Measurements from ENCODE around the gene PDE10A.
A peak's percentile ranks its signal among the peaks of the same experiment; 100 is the strongest.

The PDE10A gene

DNA sequence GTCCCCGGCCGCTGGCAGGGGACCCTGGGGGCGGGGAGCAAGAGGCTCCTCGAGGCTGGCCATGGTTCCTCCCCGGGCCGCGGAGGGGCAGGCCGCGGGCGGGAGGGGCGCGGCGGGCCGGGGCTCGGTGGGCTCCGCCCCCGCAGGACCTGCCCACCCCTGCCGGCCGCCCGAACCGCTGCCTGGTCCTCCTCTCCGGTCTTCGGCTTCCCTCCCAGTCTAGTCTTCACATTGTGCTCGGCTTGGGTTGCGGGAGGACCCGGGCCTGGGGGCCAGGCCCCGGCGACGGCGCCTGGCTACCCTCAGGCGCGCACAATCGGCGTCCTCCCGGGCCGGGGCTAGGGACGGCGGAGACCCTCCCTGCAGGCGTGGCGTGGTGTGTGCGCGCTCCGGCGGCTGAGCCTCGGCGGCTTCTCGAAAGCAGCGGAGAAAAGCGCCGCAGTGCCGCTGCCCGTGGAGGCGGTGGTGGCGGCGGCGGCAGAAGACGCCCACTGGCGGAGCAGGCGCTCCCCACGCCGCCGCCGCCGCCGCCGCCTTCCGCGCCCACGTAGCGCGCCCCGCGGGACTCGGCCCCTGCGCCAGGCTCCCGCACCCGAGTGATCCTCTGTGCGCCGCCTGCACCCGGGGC, at the start of gene PDE10A:
Gene PDE10A, minus strand, starts transcription at position 493 of the 628 bp plus-strand sequence. Its CDS starts 430 bp downstream, at position 63.
- peak; percentile 87 for DNase-seq

DNA sequence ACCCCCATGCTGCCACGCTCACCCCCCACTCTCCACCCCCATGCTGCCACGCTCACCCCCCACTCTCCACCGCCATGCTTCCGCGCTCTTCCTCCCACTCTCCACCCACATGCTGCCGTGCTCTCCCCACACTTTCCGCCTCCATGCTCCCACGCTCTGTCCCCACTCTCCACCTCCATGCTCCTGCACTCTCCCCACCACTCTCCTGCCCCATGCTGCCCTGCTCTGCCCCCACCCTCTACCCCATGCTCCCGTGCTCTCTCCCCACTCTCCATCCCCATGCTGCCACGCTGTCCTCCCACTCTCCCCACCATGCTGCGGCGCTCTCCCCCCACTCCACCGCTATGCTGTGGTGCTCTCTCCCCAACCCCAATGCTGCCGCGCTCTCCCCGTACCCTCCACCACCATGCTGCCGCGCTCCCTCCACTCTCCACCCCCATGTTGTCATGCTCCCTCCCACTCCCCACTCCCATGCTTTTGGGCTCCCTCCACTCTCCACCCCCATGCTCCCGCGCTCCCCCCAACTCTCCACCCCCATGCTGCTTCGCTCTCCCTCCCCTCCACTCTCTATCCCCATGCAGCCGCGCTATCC, 46.0 kb upstream of the PDE10A start:
- no peak for DNase-seq

DNA sequence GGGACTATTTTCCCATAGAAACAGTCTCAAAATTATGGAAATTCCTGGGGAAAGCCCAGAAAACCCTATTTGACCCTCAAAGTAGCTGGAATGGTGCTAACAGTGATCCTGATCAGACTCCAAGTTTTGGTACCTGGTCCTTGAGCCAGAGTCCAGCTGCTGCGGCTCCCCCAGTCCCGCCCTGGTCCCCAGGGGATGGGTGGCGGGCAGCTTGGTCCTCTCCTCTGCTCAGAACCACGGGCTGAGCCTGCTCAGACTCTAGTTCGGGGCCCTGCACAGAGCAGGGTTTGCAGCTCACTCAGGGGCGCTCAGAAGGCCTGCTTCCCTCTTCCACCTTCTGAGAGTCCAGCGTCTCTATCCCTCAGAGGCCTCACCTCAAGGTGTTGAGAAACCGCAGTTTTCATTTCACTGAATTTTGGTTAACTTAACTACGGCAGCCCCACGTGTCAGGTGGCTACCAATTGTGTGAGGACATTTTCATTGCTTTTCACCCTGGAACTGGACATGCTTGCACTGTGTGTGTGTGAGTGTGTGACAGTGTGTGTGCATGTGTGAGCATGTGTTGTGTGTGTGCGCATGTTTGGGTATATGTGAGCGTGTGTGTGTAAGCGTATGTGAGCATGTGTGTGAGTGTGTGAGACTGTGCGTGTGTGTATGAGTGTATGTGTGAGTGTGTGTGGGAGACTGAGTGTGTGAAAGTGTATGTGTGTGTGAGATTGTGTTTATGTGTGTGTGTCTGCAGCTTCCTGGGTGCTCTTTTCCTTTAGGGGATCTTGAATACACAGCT, 44.2 kb upstream of the PDE10A start:
- DNase-seq, result no peak

DNA sequence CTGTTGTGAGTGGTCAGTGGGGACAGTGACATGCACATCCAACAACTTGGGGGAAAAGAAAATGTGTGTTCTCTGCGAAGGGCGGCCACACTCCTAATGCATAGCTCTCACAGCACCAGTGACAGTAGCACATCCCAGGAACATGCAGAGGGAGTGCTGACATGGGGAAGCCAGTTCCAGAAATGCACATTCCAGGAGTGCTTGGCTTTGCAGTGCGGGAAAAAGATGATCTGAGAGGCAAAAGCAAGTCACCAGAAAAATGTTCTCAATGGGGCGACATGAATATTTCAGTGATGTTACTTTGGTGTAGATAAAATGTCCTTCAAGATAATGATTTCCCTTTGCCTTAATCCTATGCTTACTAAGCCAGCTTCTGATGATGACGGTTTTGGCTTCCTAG, 42.9 kb upstream of the PDE10A start:
- no peak for DNase-seq

DNA sequence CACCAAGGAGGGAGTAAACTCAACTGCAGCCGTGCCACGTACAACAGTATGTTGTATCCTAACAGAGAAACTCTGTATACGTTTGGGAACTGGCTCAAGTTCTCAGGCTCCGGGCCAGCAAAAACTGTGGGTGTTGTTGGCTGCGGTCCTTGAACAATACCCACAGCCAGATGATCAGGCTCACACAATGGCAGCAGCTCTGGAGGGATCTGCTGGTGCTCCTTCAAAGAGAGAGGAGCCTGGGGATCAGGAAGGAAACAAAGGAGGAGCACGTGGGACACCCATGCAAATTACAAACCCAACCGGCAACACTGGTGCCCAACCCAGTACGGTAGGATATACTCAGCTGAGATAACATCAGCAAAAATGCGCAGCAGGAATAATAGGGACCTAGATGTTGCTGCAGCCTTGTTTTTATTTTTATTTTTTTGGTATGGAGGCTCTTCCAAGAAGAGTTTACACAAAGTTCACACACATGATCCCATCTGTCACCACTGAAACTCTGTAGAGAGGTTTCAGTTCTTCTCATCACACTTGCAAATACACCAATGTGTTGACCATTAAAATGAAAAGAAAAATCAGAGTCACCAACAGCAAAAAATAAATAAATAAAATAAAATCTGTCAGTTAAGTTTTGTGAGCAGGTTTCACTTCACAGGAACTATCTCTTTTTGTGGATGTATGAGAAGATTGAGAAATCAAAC, 41.2 kb upstream of the PDE10A start:
- peak; percentile 65 for DNase-seq

DNA sequence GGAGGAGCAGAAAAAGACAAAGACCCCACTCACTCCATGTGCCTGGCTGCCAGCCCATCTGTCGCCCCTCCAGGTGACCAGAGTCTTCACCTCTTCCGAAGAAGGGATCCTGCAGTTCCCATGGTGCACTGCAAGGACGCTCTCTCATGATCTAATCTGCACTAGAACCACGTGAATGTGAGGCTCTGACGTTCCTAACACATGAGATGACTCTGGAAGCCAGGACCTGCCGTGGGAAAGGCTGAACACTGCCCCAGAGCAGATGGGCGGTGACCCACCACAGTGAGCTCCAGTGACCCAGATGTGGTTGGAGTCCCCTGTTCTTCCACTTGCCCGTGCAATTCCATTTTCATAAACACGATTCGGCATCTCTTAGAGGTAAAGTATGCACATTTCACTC, 39.6 kb upstream of the PDE10A start:
- no peak for DNase-seq

DNA sequence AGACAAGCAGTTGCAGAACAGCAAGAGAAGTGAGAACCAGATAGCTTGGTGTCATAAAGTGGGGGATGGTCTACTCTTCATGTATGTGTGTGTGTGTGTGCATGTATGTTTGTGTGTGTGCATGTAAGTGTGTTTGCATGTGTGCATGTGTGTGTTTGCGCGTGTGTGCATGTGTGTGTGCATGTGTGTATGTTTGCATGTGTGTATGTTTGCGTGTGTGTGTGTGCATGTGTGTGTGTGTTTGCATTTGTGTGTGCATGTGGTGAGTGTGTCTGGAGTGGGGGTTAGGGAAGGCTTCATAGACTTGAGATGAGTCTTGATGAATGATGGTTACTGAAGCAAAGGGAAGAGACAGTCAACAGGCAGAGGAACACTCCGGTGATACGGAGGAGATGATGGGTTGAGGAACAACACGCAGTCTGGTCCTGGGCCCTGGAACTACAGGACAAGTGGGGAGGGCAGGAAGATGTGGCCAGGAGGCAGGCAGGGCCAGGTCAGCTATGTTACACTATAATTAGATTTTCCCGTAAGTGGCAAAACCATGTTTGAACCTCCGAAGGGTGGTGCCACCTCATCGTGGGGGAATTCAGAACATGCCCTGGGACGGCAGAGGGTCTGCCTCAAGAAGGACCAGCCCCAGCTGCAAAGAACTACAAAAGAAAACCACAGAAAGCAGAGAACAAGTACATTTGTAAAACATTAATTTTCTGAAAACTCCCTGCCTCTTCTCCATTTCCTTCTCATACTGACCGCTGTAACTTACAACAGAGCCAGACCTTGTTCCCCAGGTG, 38.7 kb upstream of the PDE10A start:
- DNase-seq, result no peak

DNA sequence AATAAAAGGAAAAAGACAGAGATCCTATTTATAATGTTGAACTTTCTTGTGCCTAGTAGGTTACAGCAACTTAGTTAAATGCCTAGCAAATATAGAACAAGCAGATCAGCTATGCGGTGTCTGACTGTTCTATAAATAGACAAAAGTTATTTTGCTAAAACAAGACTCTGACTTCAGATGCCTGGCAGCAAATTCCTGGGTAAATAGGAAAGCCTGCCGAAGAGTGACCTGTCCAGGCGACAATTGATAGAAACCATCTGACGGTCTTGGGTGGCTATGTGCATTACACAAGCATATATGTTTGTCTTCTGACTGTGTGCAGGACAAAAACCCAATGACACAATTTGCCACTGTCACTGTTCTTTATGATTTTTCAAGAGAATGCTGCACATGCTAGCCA, 38.0 kb upstream of the PDE10A start:
- no peak for DNase-seq

DNA sequence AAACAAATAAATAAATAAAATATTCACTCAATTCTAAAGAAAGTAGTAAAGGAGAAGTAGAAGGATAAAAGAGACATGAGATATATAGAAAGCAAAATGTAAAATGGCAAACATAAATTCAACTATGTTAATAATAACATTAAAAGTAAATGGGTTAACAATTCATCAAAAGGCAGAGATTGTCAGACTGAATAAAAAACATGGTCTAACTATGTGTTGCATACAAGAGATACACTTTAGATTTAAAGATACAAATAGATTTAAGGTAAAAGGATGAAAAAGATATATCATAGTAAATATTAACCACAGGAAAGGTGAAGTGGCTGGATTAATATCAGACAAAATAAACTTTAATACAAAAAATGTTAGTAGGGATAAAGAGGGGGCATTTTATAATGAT, 35.8 kb upstream of the PDE10A start:
- no peak for DNase-seq

DNA sequence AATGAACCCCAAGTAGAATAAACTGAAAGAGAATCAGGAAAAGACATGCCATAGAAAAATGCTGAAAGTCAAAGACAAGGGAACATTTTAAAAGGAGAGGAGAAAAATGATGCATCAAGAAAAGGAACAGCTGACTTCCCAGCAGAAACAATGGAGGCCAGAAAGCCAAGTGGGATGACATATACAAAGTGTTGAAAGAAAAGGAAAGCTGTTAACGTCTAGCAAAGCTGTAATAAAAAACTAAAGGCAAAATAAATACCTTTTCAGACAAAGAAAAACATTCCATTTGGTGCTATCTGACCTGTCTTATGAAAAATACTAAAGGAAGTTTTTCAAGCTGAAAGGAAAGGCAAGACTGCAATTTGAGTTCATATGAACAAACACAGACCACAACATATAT, 34.1 kb upstream of the PDE10A start:
- DNase-seq, result no peak

DNA sequence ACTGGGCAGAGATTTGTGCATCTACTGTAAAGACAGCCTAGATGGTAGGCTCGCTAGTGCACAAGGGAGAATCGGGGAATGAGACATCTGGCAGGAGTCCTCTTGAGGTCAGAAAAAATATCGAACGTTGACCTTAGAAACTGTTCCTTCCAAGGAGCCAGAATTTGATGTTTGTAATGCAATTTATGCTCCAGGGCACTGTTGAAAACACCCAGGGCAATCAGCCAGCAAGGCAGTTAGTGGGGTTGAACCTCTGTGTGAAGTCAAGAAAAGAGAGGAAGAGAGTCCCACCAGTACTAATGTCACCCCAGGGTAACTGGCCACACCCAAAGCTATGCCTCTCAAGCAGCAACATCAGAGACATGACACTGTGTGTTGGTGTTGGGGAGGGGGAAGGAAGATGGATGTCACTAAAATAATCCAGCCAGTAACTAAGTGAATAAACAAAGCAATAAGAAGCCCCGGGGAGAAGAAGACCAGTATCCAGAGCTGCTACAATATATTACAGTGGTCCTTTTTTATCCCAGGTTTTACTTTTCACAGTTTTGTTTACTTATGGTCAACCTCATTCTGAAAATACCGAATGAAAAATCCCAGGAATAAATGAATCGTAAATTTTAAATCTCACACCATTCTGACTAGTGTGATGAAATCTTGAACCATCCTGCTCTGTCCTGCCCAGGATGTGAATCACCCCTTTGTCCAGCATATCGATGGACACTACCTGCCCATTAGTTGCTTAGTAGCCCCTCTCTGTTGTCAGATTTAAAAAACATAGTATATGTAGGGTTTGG, 32.9 kb upstream of the PDE10A start:
- no peak for DNase-seq

DNA sequence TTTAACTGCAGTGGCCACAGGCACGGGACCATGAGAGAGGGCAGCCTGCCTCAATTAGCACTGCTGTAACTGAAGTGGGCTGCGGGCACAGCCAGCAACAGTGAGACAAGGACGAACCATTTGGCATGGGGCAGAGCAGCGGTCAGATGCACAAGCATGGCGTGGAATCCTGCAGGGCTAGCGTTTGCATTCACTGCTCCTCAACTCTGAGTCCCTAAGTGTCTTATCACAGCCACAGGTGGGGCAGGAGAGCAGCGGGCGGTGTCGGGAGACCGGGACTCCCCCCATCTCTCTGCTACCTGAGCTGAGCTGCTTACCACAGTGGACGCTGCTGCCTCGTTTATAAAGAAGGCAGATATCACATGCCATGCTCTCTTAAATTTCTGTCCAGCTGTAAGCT, 31.3 kb upstream of the PDE10A start:
- no peak for DNase-seq

DNA sequence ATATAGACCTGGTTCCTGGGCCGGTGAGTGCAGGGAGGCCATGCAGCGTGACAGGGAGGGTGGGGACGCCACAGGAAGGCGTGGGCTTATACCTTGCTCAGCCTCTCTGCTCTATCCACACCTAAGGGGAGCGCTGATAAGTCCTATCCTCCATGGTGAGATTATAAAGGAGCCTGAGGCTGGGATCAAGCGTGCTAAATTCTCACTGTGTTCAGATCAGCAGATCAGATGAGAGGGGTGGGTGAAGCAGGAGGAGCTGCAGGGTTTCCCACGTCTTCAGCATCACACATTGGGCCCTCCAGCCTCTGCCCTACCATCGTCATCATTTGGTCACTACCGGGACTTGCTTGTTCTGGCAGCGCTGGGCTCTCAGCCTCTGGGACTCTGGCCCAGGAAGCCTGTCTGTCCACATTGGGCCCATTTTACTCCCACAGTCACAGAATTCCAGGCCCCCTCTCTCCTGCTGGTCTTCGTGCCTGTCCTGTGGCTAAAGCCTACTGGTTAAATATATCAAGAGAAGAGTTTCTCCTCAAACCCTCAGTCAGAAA, 29.1 kb upstream of the PDE10A start:
- no peak for DNase-seq

DNA sequence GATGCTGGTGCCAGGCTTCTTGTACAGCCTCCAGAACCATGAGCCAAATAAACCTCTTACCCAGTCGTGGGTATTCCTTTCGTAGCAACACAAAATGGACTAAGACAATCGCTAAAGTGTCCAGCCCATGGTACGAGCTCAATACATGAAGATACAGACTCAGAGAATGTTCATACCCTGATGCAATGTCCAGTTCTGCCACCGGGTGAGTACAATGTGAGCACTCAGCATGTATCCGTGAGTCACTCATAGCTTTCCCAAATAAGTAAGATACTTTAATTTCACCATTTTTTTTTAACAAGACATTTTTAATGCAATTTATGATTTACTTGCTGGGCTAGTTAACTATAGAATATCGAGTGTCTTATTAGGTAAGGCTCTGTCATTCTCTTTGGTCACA, 26.7 kb upstream of the PDE10A start:
- DNase-seq, result no peak

DNA sequence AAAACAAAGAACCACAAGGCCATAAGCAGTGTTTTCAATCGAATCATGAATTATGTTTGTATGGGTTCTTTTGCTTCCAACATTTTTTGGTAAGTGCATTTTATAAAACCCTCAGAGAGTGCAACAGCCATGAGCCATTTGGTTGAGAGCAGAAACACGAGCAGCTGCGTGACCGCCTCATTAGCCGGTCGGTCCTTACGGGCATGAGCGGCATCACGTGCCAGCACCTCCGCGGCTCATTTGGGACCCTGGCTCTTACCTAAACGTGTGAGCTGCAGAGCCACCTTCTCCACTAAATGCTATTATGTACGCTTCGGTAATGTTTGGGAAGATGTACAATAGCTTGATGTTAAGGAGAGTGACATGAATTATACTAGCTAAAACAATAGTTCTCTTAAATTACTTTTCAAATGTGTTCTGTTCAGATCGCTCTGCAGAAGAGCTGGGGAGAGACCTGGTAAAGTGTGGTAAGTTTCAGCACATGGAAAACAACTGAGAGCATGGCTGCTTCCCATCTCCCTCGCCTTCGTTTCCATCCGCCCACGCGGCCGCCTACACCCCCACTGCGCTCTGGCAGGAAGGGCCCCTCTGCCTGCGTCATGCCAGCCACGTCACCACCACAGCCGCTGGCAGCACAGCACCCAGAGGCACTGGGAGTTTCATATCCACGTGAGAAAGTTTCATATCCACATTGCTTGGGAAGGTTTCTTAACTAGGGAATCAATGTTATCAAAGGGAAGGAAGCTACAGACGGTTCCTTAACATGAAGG, 23.7 kb upstream of the PDE10A start:
- DNase-seq, result no peak

DNA sequence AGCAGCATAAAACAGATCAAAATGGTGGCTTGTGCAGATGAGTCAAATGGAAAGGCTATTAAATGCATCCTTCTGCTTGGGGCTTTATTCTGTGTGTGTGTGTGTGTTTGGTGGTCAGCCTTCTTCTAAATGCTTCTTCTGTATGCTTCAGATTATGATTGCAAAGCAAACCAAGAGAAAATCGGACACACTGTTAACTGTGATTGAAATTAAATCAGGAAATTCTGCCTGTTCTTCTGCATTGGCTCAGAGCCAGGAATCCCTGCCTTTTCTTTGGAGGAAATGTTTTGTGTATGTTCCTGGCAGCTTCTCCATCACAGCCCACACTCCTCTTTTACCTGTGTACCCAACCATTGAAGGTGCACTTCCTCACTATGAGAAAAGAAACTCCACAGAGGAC, 22.3 kb upstream of the PDE10A start:
- DNase-seq, result no peak

DNA sequence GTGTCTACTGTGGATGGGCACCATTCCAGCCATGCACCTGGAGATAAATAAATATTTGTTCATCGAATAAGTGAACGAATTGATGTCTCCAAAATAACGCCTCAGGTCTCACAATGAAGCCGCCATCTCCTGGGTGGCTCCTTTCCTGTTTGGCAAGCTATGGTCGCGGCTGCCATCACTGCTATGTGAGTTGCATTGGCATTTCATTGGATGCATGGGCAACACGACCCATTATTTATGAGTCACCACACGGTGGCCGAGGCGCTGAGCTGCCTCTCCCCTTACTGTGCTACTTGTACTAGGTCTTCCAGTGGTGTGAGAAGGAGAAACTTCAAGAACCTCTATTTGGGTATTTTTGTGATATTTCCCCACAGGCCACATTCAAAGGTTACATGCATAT, 21.3 kb upstream of the PDE10A start:
- no peak for DNase-seq

DNA sequence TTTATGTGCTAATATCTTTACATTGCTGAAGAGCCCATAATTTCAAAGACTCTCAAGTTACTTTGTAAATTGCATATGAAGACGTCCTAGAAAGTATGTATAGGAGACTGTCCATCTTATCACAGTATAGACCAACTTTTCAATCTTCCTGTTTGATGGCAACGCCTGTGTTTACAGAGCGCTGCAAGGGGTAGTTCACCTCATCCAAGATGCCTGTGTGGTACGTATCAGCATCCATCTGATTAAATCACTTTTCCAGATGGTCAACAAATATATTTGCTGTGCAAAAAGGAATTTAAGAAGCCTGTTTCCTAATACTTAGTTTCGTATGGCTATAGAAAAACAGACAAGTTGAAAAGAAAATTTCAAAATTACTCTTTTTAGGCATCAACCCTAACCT, 17.9 kb upstream of the PDE10A start:
- DNase-seq, result no peak

DNA sequence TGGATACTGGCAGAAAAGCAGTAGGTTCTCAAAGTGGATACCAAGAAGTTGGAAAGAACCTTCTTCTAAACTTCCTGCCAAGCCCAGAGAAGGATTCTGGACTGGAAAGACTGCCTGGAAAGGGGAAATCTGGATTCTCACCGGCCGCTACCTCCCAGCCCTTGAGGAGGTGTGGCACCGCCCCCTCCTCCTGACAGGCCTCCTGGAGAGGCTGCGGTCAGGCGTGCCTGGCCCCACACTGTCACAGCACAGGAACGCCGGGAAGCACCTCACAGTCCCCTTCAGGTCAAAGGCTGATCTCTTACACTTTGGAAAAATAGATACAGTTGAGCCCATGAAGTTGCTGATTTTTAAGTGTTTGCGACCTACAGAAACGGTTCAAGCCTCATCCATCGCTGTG, 16.3 kb upstream of the PDE10A start:
- DNase-seq, result no peak

DNA sequence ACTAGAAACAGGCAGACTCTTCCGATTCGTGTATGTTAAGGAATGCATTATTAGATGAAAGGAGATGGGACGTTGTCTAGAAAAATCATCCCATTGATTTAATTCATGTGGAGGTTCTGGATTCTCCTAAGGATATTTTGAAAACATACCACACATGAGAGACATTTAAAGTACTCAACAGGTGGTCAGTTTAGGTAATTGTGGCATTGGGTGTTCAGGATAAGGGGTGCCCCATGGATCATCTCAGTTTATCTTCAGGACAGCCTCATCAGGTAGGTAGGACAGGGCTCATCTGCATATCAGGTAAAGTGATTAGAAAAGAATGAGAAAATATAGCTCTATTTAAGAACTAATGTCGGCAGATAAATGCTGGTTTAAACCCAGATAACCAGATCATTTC, 15.9 kb upstream of the PDE10A start:
- no peak for DNase-seq

DNA sequence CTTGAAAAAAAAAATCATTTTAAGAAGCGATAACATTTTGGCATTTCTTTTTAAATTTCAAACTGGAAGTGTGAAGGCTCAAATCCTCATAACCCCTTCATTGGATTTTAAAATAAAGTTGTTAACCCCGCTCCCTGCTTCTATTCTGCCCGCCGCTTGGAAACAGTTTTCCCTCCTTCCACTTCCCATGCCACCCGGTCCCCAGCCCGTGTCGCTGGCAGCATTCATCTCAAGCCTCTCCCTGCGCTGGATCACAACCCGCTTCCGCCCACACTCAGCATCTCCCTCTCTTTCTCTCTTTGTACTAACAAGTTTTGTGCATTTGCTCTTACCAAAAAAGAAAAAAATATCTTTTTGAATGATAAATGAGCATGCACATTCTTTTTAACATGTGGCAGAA, 15.4 kb upstream of the PDE10A start:
- no peak for DNase-seq

Measured in right hindlimb (tissue), 1 donor.